Measurements from ENCODE around the gene CAMK1. TPM values are rescaled to one million over a fixed set of nuclear protein-coding genes. Genes with fewer than 3 reads are reported as not detected.
A peak's percentile ranks its signal among the peaks of the same experiment; 100 is the strongest.

The CAMK1 gene
- polyA plus RNA-seq (2013, experiment 1 of 2; ENCODE audit: insufficient read length): 22.2 TPM
- 23.0 TPM for polyA plus RNA-seq (2013, experiment 2 of 2; ENCODE audit: insufficient read length)

DNA sequence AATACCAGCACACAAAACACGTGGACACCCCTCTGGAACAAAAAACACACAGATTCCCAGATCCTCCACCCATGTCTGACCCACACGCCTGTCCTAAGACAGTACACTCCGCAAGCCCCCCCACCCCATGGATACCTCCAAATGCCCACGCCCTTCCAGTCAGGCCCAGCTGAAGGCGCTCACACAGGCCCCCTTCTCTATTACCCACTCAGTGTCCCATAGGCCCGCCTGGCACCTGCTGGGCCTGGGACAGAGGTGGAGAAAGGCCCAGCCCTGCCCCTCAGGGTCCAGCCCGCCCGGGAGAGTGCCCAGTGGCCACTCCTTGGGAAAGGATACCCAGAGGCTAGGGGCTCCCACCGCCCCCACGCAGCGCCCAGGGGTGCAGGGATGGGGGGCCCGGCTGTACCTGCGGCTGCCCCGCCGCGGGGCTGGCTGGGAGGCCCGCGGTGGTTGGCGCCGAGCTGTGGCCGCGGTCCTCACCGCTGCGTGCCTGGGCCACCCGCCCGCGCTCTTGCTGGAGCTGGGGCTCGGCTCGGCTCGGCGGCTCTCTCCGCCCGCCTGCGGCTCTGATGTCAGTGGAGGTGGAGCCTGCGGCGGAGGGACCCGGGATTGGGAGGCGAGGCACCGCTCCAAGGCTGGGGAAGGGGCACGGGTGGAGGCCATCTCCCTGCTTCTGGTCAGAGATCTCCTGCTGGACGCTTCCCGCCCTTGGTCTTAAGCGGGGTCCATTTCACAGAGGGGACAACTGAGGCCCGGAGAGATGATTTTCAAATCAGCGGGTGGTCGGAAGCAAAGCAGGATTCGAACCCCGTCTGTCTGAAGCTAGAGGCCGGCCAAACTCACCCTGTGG lies at the start of gene CAMK1:
CAMK1 (minus strand) TSS at position 522 of the 850 bp plus-strand sequence. CDS start 2,198 bp downstream, outside the sequence.
- DNase-seq: peak; percentile 74

DNA sequence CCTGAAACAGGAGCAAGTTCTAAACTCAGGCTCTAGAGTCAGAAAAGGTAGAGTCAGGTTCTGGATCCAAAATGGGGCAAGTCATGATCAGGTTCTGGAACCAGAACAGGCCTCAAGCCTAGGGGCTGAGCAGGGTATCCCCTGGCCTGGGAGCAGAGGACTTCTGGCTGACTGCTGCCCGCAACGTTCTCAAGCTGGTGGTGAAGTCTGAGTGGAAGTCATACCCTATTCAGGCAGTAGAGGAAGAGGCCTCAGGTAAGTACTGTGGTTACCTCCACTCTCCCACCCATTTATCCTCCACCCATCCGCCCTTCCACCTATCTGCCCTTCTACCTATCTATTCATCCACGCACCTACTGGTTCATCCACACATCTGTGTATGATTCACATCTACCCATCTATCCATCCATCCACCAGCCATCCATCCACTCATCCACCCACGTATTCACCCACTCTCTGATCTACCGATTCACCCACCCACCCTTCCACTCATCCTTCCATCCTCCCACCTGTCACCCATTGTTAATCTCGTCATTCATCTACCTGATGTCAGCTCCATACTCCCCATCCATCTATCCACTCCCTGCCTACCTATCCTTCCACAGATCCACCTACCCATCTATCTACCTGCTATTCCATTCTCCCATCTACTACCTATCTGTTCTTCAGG lies 49.1 kb upstream of the CAMK1 start:
- DNase-seq: no peak

DNA sequence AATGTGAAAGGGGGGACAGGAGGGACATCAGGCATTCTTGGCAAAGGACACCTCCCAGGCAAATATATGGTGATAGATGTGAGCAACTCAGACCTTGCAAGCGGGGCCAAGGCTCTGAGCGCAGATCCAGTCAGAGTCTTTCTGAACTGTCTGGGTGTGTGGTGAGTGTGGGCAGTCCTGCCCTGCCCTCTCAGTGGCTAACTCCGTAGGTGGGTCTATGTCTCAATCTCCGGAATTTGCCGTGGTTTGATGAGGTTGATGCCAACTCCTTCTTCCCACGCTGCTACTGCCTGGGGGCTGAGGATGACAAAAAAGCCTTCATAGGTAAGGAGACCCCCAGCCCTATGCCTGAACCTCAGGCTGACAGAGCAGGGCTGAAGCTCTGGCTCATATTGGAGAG lies 47.7 kb upstream of the CAMK1 start:
- DNase-seq: no peak

DNA sequence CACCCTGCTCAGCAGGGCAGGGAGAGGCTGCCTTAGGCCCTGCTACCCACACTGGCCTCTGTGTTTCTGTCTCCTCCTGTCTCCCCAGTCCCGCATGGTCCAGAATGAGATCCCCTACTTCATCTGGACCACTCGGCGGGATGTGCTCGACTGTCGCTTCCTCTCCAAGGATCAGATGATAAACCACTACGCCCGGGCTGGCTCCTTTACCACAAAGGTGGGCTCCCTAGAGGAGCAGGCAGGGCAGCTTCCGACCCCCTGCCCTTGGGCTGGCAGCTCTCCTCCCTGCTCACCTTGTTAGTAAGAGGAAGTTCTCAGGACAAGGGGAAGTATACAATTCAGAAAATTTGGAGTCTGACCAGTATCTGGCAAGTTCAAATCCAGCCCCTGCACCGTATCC lies 46.2 kb upstream of the CAMK1 start:
- no peak for DNase-seq

DNA sequence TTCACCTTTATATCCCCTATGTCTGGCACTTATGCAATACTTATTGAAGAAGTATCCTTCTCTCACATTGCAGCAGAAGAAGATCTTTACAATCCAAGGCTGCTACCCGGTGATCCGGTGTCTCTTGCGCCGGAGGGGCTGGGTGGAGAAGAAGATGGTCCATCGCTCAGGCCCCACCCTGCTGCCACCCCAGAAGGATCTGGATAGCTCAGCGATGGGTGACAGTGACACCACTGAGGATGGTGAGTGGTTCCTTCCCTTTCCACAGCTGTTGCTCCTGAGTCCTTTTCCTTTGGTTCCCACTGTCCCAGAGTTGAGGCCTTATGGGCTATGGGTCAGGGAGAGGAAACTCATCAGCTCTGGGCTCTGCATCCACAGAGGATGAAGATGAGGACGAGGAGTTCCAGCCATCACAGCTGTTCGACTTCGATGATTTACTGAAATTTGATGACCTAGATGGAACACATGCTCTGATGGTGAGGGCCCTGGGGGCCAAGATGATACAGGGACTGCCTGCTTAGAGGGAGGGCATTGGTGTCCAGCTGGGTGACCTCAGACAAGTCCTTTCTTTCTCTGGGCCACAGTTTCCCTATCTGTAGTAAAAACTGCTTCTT lies 43.2 kb upstream of the CAMK1 start:
- no peak for DNase-seq

DNA sequence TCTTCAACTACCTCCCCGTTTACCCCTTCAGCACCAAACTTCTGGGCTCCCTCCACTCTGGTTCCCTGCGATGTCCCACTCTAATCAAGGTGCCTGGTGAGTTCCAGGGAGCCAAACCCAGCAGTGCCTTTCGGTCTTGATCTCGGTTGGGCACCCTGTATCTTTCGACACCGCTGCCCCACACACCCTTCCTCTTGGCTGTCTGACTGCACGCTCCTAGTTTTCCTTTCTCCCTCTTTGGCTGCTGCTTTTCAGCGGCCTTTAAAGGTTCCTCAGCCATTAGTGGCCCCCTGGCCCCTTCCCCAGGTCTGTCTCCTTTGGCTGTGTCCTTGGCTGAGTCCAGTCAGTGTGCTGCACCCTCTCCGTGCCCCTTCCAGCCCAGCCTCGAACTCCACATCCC lies 41.1 kb upstream of the CAMK1 start:
- DNase-seq: no peak

DNA sequence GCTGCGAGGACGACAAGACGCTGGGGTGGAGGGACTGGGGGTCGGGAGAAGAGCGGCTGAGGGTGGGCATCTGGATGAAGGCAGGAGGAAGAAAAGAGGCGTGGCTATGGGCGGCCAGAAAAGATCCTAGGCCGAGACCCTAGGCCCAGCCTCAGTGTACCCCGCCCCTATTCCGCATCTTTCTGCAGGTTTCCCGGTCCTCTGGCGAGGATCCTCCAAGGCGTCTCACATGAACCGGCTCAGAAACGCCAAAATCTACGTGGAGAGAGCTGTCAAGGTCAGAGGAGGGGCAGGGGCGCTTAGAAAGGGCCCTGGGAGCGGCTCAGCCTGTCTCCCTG lies 40.7 kb upstream of the CAMK1 start:
- no peak for DNase-seq

DNA sequence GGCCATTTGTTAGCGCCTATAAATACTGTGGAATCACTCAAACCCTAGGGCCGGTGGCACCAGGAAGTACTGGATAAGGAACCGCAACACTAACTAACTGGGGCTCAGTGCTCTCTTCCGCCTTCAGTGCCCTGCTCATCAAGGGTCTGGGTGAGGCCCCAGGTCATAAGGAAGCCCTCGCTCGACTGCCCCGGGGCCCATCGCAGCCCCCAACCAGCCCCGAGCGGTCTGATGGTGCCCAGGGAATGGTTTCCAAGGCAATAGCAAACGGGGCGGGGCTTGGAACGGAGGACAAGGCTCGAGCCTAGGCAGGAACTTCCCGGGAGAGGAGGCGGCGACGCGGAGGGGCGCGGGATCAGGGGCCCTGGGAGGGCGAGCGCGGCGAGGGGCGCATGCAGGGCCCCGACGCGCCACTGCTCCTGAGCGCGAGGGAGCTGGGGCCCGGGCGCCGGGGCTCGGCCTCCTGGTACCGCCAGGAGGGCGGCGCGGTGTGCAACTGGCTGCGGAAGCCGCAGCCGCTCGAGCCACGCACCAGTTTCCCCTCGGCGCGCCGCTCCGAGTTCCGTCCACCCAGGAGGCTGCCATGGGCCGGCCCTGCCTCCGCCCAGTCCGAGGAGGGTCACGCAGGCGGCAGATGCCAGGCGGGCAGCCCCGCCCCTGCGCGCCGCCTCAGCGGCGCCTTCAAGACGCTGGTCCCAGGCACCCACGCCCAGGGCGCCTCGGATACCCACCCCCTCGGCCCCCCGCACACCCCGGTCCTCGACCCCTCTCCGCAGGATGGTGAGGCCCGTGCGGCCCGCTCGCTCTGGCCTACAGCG lies 40.1 kb upstream of the CAMK1 start, which contains the start of gene TTLL3:
TTLL3 (plus strand) TSS at position 648 of the 818 bp plus-strand sequence. CDS start 400 bp downstream, outside the sequence.
- DNase-seq: peak; percentile 63

DNA sequence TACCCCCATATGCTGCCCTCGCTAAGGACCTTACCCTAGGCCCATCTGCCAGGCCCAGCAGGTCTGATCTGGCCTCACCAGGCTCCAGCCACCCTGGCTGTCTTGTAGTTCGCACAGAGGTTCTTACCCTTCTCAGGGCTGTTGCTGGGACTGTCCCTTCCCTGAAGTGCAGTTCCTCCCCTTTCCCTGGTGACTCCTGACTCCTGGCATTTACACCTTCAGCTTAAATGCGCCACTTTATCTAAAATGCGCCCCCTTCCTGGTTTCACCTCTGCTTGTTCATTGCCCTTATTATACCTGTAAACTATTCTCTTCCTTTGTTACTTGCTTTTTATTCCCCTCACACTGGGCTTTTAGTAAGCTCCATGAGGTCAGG lies 39.5 kb upstream of the CAMK1 start:
- DNase-seq: no peak

DNA sequence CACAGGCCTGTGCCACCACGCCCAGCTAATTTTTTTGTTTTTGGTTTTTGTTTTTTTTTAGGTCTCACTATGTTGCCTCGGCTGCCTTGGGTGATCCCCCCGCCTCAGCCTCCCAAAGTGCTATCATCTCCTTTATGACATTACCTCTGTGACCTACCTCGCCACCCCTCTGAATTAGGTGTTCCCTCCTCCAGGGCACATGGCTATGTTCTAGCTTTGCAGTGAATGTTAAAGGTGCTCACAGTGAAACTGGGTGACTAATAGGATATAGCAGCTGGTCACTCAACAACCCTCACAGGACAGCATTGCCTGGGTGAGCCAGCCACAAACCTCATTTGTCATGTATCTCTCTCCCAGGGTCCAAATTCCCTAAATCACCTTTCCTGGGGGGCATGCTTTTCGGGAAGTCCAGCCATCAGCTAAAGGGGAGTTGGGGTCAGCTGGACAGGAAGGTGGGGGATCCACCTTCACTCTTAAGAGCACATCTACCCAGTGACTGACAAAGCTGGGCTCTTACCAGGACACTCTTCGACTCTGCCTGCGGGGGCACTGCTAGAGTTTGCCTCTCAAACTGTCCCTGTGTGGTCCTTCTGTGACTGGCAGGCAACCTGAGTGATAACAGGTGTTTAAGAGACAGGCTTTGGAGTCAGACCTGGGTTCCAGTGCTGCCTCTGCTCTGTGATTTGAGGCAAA lies 38.7 kb upstream of the CAMK1 start:
- peak; percentile 36 for DNase-seq

DNA sequence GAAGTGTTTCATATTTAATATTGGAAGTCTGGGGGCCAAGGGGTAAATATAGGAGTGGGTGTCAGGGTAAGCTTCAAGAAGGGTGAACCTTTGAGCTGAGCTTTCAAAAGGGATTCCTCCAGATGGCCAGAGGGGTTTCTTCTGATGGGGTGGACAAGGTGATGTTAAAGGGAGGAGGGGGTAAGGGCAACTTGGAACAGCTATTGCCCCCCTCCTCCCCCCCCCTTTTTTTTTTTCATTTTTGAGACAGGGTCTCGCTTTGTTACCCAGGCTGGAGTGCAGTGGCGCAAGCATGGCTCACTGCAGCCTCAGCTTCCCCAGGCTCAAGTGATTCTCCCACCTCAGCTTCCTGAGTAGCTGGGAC lies 38.2 kb upstream of the CAMK1 start:
- DNase-seq: no peak

DNA sequence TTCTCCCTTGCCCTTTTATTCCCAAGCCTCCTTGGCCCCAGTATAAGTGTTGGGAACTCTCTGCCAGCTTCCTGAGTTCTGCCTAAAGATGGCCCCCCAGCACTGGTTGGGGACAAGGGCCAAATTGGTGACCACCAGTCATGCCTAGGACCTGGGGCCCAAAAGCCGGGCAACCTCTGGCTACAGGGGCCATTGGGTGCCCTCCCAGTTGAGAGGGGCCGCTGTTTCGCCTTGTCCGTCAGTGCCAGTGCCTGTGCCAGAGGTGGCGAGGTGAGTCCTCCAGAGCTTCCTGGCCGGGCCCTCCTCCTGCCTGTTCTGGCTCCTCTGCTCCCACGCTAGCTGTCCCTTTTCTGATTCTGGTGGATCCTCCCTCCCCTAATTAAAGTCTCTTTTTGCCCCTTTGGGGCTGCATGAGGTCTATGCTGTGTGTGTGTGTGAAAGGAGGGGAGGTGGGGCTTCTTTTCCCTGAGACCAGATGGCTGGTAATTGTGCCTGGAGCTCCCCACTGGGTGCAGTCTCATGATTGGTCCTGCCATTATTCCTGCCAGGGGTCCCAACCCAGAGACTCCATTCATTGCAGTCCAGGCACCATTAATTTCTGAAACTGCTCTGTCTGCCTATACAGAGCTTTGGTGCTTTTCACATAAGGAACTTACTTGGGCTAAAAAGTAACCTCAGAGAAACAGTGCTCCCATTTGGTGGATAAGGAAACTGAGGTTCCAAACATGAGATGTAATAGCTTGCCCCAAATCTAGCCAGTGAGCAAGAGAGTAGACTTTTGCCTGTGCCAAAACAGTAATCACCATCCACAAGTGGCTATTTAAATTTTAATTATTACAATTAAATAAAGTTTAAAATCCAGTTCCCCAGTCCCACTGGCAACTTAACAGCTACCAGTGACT lies 37.2 kb upstream of the CAMK1 start:
- DNase-seq: no peak

DNA sequence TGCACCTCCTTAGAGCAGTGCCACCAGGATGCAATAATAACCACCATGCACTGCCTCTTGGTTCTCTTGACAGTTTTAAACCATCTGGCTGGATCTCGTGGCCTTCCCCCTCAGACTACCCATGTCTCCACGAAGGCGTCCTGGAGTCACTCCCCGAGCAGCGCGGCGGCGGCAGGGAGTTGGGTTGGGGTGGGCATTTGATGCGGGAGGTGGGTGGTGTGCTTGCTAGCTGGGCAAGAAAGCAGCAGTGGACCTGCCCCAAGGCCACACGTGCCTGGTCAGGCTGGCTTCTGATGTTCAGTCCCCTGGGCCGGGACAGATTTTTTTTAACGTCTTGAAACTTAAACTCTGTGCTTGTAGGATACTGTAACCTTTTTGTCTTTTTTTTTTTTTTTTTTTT lies 36.4 kb upstream of the CAMK1 start:
- no peak for DNase-seq

DNA sequence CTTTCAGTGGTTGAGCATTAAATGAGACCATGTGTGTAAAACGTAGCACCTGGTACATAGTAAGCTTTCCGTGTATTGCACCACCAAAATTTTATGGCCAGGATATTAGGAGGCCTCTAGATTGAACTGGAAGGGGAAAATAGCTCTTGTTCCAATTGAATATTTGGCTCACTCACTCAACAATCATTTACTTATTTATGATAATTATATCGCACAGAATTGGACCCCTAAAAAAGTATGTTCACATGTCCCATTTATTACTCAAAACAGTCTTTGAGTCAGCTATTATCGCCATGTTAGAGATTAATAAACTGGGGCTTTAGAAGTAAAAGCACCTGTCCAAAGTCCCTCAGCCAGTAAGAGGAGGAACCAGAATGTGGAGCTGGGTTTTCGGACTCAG lies 35.2 kb upstream of the CAMK1 start:
- no peak for DNase-seq

DNA sequence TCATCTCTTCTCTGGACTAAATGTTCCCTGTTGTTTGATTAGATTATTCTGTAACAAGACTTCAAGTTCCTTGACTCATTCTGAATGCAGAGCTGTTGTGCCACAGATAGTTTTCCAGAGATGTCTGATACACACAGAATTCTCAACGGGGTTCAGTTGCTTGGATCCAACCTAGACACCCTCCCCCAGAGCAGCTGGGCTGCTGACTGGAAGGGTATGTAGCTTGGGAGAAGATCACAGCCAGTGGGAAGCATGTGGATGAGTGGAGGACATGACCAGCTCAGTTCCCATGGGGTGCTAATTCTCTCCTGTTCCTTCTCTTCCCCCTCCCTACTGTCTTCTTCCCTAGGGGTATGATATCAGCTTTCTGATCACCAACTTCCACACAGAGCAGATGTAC lies 33.7 kb upstream of the CAMK1 start:
- DNase-seq: no peak

DNA sequence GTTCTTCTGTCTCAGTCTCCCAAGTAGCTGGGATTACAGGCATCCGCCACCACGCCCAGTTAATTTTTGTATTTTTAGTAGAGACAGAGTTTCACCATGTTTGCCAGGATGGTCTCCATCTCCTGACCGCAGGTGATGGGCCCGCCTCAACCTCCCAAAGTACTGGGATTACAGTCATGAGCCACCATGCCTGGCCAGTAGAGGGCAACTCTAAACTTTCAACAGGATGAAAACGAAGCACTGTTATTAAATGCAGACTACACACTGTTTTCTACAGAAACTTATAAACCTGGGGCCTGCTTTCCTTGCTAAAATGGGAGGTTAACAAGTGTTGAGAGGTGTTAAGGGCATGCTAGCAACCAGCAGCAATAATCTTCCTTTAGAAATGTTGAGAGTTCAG lies 30.8 kb upstream of the CAMK1 start:
- DNase-seq: no peak

DNA sequence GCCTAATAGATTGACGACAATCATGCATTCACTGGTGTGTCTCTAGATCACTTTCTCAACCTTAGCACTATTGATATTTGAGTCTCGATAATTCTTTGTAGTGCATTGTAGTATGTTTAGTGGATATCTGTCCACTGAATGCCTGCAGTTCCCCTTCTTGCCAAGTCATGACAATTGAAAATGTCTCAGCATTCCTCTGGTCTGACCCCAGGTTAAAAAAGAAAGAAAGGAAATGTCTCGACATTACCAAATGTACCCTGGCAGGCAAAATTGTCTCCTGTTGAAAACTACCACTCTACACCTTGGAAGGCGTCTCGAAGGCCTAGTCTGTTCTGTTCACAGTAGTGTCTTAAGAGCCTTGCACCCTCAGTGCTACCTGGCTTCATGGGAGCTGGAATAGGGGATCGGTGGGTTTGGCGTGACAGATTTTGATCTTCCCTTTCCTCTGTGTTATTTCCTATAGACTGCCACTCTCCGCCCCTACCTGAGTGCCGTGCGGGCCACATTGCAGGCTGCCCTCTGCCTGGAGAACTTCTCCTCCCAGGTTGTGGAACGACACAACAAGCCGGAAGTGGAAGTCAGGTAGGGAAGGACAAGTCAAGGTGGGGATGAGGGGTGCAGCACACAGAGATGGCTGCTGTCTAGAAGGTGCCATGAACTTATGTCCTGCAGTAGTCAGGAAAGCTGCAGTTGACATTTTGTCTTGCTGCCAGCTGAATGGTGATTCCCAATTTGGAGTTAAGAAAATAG lies 27.6 kb upstream of the CAMK1 start:
- no peak for DNase-seq

DNA sequence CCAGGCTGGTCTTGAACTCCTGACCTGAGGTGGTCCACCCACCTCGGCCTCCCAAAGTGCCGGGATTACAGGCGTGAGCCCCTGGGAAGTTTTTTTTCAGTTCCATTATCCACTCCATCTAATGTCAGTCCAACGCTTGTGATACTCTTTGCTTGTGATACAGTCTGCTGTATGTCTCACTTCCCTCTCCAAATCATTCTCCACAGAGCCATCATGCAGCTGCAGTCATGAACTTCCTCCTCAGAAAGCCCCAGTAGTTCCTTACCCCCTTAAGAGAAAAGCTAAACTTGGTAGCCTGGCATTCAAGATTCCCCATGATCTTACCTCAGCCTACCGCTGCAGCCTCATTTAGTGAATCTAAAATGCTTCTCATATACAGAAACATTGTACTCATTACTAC lies 25.5 kb upstream of the CAMK1 start:
- DNase-seq: no peak

DNA sequence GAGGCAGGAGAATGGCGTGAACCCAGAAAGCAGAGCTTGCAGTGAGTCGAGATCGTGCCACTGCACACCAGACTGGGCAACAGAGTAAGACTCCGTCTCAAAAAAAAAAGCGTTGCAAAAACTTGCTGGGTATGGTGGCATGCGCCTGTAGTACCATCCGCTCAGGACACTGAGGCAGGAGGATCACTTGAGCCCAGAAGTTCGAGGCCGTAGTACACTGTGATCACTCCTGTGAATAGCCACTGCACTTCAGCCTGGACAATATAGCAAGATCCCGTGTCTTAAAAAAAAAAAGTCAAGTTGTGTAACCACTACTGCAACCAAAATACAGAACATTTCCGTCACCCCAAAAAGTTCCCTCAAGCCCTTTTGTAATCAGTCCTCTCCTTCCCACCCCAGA lies 24.7 kb upstream of the CAMK1 start:
- DNase-seq: no peak

DNA sequence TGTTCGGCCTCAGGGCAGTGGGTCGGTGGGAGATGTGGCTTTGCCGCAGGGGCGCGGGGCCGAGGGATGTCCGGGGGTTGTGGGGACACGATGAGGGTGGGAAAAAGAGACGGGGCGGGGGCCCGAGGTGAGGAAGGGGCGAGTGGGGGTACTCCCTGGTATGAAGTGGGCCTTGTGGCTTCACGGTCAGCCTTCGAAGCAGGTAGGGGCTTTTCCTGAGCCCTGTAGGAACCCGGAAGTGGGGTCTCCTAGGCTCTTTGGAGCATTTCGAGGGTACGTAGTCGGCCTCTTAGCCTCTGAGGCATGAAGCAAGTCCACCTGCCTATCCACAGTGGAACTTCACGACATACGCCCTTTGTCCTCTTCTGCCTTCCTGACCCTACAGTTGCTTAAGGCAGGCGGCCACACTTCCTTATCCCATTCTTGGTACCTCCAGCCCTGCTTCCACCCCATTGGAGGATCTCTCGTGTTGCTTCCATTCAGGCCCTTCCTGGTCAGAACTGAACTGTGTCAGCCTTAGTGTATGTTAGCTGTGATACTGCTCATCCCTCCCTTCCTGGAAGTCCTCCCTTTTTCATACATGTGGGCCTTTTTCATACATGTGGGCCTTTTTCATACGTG lies 23.5 kb upstream of the CAMK1 start:
- peak; percentile 33 for DNase-seq
